C1 segment of cervical spinal cord (tissue), 14 donors: Measurements from ENCODE around the gene SLC48A1.

ENCODE experiments used
- DNase-seq, 14 donors: peaks; one replicate each; lab custom pipeline; 2025; lab: John Stamatoyannopoulos, UW

Gene SLC48A1

DNA sequence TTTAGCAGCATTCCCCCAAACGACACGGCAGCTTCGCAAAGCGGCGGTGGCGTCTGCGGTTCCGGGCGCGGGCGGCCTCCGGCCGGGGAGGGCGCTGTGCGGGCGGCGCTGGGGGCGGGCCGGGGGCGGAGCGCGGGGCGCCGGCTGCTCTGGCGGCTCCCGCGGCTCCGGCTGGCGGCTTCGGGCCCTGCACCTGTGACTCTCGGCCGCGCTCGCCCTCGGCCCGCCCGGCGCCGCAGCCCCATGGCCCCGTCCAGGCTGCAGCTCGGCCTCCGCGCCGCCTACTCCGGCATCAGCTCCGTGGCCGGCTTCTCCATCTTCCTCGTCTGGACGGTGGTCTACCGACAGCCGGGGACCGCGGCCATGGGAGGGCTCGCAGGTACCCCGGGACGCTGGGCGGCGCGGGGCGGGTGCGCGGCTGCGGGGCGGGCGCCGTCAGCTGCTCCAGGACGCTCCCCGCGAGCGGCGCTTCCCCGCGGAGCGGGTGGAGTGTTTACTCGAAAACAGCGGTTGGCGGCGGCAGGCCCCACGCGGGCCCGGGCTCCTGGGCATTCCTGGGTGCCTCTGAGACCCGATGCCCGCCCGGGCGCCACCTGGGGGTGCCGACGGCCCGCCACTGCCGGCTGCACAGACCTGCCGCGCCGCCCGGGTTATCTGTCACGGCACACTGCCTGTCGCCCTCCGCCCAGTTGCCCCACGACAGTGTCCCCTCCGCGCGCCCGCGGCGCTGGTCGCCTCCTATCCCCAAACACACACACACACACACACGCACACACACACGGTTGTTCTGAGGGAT, at the start of gene SLC48A1:
TSS of gene SLC48A1 (plus strand) at position 177 of the 796 bp plus-strand sequence. CDS start at position 244, 67 bp downstream.
- DNase-seq, result peak in 12 of 14 donors; percentile 30 to 88 (median 64)

DNA sequence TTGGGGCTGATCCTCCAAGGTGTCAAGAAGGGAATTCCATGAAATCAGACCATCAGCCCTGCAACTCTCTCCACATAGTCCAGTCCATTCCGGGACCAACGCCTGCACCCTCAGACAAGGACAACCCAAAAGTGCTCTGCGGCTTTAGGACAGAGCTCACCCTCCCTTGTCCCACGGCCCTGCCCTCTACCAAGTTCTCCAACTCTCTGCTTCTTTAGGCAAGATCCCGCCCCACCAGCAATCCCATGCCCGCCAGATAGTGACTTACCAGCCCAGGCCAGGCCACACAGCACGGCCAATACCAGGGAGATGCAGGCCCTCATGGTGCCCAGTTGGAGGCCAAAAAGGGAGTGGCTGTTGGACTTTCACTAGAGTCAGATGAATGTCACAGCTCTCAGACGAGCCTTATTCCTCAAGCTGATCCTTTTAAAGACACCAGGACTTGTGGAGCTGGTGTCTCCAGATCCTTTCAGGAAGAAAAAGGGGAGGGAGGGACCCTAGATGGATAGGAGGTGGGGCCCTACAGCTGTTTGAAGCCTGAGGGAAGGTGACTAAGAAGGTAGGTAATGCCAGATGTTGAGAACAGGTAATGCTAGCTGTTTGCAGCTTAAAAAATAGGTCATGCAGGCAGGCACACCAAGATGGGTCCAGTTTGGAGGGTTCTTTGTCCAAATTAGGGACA, 47.8 kb upstream of the SLC48A1 start, which contains the start of gene ENDOU:
TSS of gene ENDOU (minus strand) at position 400 of the 682 bp plus-strand sequence. CDS start at position 323, 77 bp downstream.
- no peak for DNase-seq

DNA sequence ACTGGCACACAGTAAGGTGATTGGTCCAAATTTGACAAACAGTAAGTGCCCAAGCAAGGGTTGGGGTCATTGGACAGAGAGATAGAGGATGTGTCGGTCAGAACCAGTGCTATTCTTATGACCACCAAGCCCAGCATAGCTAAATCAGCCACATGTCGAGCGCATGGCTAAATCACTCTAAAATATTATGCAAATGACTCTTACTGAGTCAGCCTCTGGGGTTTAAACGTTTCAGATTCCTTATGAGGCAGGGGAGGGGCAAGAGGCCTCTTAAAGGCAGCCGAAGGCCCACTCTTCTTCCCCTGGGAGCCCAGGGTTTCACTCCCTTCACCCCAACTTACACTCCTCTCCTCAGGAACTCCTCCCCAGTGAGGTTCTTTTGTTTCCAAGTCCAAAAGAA, 47.1 kb upstream of the SLC48A1 start:
- DNase-seq, result no peak

DNA sequence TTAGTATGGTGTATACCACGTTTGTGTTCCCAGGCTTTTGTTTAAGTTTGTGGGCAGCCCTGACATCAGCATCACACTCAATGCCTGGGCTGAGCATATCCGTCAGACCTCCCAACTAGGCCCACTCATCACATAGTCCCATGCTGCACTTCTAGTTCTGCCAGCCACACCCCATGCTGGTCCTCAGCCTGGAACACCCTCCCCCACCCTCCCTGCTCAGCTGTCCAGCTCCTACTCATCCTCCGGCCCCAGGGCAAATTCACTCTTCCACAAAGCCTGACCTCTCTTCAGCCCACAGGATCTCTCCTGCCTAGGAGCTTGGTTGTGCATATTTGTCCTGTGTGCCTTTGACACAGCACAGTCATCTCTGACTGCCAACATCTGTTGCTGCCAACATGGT, 43.8 kb upstream of the SLC48A1 start:
- no peak for DNase-seq

DNA sequence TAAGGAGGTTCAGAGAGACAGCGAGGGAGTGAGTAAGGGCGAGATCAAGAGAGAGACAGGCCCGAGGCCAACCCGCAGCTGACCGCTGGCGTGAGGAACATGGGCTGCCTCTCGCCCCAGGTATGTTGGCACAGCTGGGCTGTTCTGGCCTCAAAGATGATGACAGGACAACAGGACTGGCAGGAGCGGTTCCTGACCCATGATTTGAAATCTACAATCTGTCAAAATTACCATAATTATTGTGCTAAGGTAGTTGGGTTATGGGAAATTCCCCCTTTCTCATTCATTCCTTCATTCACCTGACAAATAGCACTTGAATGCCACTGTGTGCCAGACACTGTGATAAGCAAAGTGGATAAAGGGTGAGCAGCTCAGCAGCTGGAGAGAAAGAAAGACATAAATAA, 42.7 kb upstream of the SLC48A1 start:
- DNase-seq, result no peak

DNA sequence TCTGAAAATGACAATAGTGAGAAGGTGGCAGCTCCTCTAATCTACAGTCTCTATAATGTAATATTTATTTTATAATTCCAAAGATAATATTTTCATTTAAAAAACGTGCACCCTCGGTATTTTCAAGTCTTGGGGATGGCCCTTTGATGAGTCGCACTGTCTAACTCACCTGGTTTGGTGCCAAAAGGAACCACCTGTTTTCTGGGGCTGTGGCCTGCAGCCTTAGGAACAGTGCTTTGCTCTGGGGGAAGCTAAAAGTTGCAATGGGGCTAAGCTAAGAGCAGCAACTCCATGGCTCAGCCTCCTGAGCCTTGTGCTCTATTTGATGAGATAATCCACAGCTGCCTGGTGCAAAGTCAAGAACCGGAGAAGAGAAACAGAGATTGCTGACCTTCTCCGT, 41.3 kb upstream of the SLC48A1 start:
- no peak for DNase-seq

DNA sequence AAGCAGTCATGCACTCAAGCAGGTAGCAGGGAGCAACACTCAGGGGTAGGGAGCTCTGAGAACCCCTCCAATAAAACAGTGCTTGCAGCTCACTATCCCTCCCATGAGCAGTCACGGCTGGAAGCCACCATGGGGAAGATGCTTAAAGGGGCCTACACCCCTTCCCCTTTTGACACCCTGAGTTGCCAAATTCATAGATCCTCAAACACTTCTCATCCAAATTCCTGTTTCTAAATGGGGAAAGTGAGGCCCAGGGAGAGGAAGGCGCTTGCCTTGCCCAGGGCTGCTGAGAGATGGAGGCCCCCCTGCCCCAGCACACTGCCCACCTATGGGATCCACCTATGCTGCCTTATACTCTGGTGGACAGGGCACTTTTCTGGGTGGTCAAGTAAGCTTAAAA, 40.5 kb upstream of the SLC48A1 start:
- DNase-seq, result no peak

DNA sequence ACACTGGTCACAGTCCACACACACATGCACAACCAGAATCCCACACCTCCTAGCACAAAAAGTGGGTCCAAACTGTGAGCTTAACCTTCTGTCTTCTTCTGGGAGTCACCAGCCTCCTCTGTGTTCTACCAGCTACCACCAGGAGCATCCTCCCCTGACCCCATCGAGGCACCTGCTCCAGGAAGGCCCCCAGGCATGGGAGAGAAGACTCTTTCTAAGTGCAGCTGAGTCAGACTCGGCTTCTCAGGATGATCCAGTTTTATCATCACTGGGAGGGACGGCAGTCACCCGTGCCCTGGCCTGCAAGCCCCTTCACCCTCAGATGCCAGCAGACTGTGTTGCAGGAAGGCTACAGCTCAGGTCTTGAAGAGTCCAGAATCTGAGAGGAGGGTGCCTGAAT, 39.9 kb upstream of the SLC48A1 start:
- no peak for DNase-seq

DNA sequence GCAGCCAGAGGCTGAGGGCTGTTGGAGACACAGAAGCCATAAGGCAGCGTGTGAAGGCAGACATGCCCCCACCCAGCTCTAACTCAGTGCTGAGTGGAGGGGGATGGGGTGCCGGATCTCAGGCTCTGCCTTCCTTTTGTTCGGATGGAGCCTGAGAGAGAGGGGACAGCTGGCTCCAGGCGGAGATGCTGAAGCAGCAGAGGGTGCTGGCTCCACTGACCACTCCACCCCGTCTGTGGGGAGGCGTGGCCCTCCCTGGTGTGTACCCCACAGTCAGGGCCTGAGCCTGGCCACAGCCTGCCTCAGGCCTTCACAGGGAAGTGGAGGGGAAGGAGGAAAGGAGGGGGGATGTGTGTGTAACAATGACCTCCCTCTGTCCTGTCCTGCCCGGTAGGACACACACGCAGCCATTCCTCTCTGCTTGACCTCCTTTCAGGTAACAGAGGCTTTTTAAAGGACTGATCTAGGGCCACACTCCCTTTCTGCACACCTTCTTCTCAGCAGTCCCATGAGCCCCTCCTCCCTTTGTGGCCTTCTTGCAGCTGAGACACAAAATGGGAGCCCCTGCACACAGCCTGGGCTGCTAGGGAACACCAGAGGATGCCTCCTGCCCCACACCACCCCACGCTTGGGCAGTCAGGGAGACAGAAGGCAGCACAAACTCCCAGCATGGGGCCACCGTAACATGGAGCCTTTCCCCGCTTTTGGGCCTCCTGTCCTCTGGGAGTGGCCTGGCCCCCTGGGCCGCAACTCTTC, 38.1 kb upstream of the SLC48A1 start:
- peak in 8 of 14 donors; percentile 16 to 49 (median 38) for DNase-seq

DNA sequence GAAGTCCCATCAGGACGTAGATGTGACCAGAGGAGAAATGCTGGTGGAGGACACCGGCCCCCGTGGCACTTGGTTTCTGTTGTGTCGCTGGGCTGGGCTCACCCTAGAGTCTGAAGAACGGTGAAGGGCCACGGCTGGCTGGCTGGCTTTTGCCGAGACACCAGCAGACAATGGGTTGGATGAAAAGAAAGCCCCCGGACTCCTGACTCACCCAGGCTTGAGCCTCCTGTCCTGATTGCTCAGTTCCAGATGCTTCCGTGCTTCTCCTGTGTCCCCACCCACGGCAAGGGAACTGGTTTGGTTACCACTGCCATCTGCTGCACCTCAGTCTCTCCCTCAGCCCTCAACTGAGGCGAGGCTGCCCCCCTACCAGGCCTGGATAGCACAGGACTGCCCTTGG, 37.4 kb upstream of the SLC48A1 start:
- no peak for DNase-seq

DNA sequence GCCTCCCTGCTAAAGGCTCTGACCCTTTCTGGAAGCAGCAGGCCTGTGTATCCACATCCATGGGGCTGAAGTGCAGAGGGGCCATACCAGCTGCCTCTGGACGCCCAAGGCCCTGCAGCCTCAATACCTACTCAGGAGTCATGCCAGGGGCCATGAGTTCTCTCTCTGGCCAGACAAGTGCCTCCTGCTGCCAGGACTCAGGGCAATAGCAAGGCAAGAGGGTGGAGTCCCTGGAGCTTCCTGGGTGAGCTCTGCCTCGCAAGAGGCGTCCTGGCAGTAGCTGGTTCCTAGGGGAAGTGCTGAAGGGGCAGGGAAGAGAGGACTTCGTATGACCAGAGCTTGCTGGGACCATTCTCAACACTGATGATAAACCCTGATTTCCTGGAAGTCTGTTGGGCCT, 36.8 kb upstream of the SLC48A1 start:
- DNase-seq, result no peak

DNA sequence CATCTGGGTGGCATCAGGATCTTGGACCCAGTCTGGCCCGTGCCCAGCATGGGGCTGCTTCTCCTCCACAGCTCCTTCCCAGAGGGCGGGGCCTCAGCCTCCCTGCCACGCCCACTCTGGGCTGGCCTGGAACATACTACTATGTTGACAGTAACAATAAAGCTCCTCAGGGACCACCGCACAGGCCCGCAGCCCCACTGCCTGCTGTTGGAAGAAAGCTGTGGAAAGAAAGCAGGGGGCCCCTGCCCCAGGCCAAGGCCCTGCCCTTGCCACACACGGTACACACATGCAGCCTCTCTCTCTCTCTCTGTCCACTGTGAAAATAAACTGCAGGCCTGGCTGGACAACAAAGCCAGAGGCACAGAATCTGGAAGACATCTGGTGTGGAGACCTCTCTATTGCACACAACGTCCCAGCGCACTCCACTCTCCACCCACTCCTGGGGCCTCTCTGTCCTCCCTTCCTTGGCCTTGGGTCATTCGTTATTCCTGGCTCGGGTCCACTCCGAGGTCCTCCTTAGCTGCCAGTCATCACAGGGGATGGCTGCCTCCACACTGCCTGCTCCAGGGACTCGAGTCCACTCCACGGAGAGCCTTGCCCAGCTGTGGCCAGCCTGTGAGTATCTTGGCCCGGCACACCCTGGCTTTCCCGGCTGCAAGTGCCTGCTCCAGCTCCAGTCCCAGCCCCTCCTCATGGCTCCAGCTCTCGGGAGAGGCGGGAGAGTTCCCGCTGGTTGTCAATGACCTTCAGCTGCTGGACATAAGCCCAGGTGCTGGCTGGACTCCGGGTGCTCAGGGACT, 36.0 kb upstream of the SLC48A1 start:
- peak; percentile 11 to 92 (median 68) for DNase-seq

DNA sequence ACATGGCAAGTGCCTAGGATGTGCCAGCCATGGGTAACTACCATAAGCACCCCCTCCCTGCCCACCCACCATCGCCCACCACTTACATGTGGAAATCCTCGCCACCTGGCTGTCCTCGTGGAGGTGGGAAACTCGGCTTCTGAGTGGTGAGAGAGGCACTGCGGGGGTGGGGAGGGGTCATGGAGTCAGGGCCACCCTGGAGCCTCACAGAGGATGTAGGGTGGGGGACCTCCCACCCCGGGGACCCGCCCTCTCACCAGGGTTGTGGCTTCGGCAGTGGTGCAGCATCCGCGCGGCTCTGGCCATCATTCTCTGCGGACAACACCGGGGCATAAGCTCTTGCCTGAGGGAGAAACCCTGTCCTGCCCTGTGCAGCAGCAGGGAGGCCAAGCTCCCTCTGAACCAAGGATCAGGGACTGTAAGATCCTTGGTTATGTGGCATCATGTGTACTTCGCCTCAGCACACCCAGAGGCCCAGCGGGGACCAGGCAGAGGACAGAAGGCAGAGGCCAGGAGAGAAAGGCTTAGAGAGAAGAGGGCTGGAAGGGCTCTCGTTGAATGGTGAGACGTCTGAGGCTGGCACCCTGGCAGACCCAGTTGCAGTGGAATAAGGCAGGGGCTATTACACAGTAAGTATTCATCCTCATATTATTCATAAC, 35.0 kb upstream of the SLC48A1 start:
- DNase-seq, result no peak

DNA sequence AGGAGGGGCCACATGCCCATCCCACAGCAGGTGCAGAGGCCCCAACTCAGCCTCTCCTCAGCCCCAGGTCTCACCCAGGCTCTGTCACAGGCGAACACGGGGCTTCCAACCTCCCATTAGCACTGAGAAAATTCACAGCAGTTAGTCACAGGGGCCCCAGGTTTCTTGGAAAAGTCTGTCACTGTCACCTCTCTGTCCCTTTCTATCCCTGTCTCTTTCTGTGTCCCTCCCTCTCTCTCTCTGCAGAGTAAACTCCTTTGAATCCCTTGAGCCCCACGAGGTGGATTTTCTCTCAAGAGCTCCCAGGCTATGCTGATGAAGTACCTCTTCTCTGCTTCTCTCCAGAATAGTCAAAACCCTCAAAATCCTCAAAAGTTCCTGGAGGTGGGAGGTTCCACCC, 33.7 kb upstream of the SLC48A1 start:
- DNase-seq, result no peak

DNA sequence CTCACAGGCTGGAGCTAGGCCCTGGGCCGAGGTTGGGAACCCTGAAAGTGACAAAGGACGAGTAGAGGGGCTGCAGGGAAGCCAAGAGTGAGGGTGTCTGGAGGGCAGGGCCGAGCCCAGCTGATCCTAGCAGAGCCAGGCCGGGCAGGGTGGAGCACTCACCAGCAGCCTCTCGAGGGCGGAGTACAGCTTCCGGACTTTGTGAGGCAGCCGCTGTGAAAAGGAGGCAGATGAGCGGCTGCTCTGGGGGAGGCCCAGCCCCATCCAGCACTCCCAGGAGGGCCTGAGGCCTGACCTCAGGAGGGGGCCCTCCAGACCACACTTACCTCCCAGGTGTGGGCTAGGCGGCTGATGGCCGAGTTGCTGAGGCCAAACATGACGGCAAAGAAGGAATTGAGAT, 33.1 kb upstream of the SLC48A1 start:
- DNase-seq, result no peak

DNA sequence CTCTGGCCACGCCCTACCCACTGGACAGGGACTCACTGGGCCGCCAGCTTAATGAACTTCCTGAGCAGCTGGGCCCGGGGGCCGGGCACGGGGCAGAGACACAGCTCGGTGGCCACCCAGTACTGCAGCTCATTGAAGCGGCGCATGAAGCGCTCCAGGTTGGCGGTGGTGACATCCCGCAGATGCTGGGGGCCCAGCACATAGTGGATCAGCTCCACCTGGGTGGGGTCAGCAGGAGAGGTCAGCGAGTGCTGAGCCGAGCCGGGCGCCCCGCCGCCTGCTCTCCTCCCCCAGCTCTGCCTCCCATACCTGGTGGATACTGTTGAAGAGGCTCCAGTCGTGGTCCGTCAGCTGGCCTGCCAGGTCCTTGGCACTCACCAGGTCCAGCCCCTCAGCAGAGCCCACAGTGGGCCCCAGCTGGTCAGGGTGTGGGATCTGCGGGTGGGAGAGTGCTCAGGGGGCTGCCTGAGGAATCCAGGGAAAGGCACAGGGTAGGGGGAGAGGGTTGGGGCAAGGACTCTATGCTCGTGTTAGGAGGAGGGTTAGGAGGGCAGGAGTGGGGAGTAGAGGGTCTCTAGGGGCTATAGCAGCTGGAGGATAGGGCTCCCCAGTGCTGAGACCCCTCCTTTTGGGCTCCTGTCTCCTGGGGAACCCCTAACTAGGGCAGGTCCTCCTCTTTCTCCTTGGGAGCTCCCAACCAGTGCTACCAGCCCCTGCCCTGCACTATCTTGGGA, 32.3 kb upstream of the SLC48A1 start:
- peak in 2 of 14 donors; percentile 22 to 33 for DNase-seq

DNA sequence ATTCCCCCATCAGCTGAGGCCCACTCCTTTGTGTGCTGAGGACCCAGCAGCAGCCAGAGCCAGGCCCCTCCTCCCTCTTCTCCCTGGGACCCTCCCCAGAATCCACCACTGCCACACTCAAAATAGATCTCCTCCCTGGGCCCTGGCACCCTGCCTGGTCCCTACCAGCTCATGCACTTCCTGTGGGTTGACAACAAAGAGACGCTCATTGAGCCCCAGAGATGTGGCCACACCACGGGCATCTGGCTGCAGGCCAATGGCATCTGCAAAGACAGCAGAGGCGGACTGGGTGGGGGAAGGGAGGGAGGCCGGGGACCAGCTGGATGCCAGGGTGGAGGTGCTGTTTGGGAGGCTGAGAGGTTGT, 31.7 kb upstream of the SLC48A1 start:
- DNase-seq, result peak in 13 of 14 donors; percentile 29 to 93 (median 82)

DNA sequence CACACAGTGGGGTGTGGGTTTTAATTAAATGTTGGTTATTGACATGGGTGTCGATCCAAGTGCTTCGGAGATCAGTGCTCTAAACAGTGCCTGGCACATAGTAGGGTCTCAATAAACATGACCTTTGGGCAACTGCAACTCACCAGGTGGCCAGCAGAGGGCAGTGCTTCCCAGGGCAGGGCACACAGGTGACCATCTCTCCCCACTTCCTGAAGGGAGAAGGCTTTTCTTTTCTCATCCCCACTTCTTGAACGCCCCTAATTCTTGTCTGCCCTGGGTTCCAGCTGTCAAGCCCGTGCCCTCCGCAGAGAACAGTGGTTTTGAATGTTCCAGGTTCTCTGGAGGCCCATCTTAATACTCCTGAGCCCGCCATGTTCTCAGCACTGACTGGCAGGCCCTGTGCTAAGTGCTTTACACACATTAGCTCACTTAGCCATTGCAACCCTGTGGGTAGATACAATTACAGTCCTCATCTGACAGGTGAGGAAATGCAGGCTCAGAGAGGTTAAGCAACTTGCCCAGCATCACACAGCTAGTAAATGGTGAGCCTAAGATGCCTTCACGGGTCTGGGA, 30.7 kb upstream of the SLC48A1 start:
- peak in 3 of 14 donors; percentile 19 to 36 (median 25) for DNase-seq

DNA sequence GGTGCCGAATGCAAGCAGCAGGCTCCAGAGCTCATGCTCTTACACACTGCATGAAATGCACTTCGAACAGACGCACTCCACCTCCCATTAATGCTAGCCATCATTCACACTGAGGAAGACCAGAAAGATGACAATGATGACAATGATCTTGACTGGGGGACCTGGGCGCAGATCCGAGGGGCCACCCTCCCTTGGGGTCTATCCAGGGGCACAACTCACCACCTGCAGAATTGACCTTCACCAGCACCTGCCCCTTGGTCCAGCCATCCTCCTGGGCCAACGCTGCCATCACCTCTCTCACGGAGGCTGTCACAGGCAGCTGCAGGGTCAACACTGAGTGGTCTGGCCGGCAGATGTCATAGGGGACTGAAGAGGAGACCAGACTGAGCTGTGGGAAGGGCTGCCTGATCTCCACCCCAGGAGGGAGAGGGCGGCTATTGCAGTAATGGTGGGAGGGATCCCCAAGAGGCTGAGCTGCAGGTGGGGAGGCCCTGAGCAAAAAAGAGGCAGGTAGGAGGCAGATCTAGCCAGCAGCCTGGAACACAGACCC, 29.7 kb upstream of the SLC48A1 start:
- no peak for DNase-seq
